DND-41 (cell line): Measurements from ENCODE around the gene NDNF.

Source experiments
- CTCF ChIP-seq: IDR thresholded peaks from 2 replicates; pipeline ENCODE4 v1.5.1; 2012; ENCODE audit warnings: borderline replicate concordance, low read length, moderate library complexity, mild to moderate bottlenecking; ENCODE audit not compliant: poor library complexity, severe bottlenecking; ENCODE audit errors: extremely low read depth
- EZH2 ChIP-seq: IDR thresholded peaks from 3 replicates; pipeline ENCODE4 v1.6.1; 2012; ENCODE audit warnings: borderline replicate concordance, low read depth, mild to moderate bottlenecking, moderate library complexity, low read length, inconsistent platforms; ENCODE audit not compliant: severe bottlenecking

DNA sequence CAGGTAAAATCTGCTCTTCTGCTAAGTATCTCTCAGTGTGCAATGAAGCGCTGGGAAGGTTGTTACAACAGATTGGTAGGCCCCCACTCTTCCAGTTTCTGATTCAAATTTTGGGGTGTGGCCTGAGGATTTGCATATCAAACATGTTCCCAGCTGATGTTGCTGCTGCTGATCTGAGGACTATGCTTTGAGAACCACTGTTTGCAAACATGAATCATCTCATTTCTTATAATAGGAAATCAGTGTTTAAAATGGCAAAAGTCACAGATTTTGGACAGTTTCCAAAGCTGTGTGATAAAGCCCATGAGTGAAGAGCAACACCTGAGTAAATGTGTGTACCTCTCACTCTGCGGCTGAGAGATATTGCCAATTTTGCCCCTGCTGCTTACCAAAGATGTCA, 36.2 kb upstream of the NDNF start:
- TF ChIP-seq CTCF: no peak
- TF ChIP-seq EZH2: no peak
